Stimulated activated CD8-positive, alpha-beta memory T cell treated with anti-CD3 and anti-CD28 coated beads, Interleukin-7, amount 100 ng/mL, for 24 hours (primary cell): Measurements from ENCODE around the gene PPOX.

ENCODE experiments used
- DNase-seq: peaks from one replicate; pipeline ENCODE4 v3.0.0-alpha.2; 2020; ENCODE audit warnings: low read depth

Gene PPOX

GRCh38 chr1:161176468-161177111, 10.4 kb downstream of the PPOX start:
- DNase-seq: no peak

GRCh38 chr1:161177112-161177935, 11.1 kb downstream of the PPOX start, which contains the start of gene B4GALT3:
B4GALT3 (minus strand) TSS chr1:161177507; CDS start chr1:161176060, 1,447 bp downstream.
- DNase-seq: peak; percentile 97

GRCh38 chr1:161177936-161178244, 11.7 kb downstream of the PPOX start:
- no peak for DNase-seq

- no peak for DNase-seq
These were observed 13.5 kb downstream of the PPOX start for GRCh38 chr1:161179698-161180097.

GRCh38 chr1:161180639-161181038, 14.4 kb downstream of the PPOX start:
- no peak for DNase-seq

- no peak for DNase-seq
These were observed 16.0 kb downstream of the PPOX start for GRCh38 chr1:161182214-161182613.

- no peak for DNase-seq
These were observed 19.1 kb downstream of the PPOX start for GRCh38 chr1:161185282-161185682.

- DNase-seq: no peak
These were observed 19.6 kb downstream of the PPOX start for GRCh38 chr1:161185732-161186311.

- DNase-seq: no peak
These were observed 21.1 kb downstream of the PPOX start for GRCh38 chr1:161187311-161187710.

GRCh38 chr1:161188381-161188780, 22.2 kb downstream of the PPOX start:
- DNase-seq: no peak

GRCh38 chr1:161189036-161189435, 22.8 kb downstream of the PPOX start:
- no peak for DNase-seq

- DNase-seq: no peak
These were observed 24.8 kb downstream of the PPOX start for GRCh38 chr1:161190962-161191521.

GRCh38 chr1:161191971-161192370, 25.7 kb downstream of the PPOX start:
- no peak for DNase-seq

- DNase-seq: no peak
These were observed 26.5 kb downstream of the PPOX start for GRCh38 chr1:161192476-161193465.

- DNase-seq: no peak
These were observed 27.5 kb downstream of the PPOX start for GRCh38 chr1:161193561-161194235.

GRCh38 chr1:161195171-161195570, 28.9 kb downstream of the PPOX start:
- no peak for DNase-seq

- DNase-seq: no peak
These were observed 29.9 kb downstream of the PPOX start for GRCh38 chr1:161196111-161196510.

- no peak for DNase-seq
These were observed 30.6 kb downstream of the PPOX start for GRCh38 chr1:161196521-161197451.

- DNase-seq: no peak
These were observed 31.5 kb downstream of the PPOX start for GRCh38 chr1:161197560-161198193.
